ENCODE measurements around the gene FIZ1.

The FIZ1 gene

DNA sequence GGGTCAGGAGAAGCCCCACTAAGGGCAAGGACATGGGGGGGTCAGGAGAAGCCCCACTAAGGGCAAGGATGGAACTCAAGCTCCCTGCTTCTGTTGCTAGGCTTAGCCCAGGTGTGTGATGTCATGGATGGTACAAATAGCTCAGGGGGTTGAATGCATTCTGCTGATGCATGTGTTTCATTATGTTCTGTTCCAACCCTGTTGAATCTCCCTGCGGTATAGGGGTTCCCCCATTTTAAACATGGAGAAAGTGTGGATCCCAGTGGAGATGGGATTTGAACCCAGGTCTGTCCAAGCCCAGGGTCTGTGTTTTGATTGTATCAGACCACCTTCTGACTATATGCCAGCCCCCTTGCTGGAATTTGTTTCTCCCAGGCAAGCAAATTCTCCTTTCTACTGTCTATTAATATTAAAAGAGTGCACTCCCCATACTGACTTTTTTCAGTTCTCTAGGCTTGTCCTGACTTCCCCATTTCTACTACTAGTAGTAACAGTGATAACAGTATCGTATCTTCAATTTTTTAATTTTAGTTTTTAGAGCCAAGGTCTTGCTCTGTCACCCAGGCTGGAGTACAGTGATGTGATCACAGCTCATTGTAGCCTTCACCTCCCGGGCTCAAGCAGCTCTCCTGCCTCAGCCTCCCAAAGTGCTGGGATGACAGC is 12.8 kb upstream of the FIZ1 start:
- H3K4me3 ChIP-seq (ENCODE audit: low read depth, low read length): no peak overlapping the region
- no peak for TF ChIP-seq CTCF (IDR thresholded peaks at IDR 0.05; ENCODE audit: borderline replicate concordance, insufficient read depth, low read depth, low read length)

DNA sequence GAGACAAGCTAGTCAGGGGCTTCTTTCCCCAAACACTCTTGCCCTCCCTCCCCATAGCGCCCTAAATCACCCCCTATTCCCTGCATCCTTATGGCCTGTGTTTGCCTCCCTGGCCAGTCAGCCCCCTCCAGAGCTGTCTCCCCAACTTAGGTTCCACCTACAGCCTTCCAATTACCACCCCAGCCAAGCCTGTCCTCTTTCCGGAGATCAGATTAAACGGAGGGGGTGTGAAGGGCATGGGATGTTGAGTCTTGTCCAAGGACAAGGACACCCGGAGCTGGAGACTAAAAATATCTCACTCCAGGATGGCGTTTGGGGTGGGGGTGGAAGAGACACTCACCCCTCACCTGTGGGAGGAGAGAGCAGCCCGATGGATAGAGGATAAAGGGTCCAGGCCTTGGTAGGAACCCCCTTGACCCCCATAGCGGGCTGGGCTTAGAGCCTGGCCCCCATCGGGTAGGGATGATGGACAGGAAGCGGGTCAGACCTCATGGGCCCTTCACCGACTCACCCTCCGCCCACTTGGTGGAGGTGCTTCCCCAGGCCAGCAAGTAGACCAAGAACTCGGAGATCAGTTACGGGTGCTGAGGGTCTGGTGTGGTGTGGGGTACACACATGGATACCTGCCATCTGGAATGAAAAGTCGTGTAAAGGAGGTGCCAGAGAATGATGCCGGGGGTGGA is 12.1 kb upstream of the FIZ1 start:
- TF ChIP-seq CTCF (IDR thresholded peaks at IDR 0.05; ENCODE audit: borderline replicate concordance, insufficient read depth, low read depth, low read length): no peak
- no peak overlapping the region for H3K4me3 ChIP-seq (ENCODE audit: low read depth, low read length)

DNA sequence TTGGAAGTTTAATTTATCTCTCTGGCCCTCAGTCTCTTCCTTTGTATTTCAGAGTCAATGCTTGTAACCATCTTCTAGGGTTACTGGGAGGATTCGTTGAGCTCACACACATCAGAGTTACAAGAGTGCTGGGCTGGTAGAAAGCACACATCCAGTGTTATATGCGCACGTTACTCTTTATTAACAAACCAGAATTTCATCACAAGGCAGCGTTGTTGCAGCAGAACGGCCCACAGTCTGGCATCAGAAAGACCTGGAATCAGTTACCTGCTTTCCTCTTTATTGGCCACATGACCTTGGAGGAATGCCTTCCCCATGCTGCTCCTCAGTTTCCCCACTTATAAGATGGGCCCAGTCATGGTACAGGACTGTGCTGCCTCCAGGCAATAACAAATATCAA is 10.0 kb upstream of the FIZ1 start:
- no peak overlapping the region for H3K4me3 ChIP-seq (ENCODE audit: low read depth, low read length)
- TF ChIP-seq CTCF (IDR thresholded peaks at IDR 0.05; ENCODE audit: borderline replicate concordance, insufficient read depth, low read depth, low read length): no peak

DNA sequence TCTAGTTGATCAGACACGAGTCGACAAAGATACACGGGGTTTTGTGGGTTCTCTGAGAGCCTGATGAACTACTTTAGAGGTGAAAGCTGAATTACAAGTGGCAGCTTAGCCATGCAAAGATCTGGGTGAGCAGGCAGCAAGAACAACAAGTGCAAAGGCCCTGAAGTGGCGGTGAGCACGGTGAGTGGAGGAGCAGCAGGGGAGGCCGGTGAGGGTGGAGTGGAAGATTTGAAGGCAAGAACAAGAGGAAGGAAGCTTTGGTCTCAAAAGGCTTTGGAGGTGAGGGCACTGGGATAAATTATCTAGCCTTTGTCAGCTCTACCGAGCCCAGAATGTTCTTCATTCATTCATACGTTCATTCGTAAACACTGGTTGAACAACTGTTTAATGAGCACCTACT is 7.5 kb upstream of the FIZ1 start:
- no peak for TF ChIP-seq CTCF (IDR thresholded peaks at IDR 0.05; ENCODE audit: borderline replicate concordance, insufficient read depth, low read depth, low read length)
- peak overlapping the region; percentile 85 for H3K4me3 ChIP-seq (ENCODE audit: low read depth, low read length)

DNA sequence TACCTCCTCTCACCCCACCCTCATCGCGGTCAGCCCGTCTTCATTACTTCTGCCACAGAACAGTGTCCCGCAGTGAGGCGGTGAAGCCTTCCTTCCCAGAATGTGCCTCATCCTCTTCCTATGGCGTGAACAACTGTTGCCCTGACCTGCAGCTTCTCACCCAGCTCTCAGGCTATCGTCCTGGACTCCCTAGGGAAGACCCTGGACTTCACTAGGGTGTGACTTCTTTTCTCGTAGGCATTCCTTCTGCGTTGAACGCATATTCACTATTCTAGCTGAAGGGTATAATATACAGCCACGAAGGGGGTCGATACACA is 7.1 kb upstream of the FIZ1 start:
- TF ChIP-seq CTCF (IDR thresholded peaks at IDR 0.05; ENCODE audit: borderline replicate concordance, insufficient read depth, low read depth, low read length): no peak
- peak overlapping the region; percentile 85 for H3K4me3 ChIP-seq (ENCODE audit: low read depth, low read length)

GRCh38 chr19:55605637-55606470 is 6.5 kb upstream of the FIZ1 start, which contains the start of gene ZNF865:
ZNF865 (plus strand) TSS chr19:55605647; CDS start chr19:55613619, 7,972 bp downstream.
- H3K4me3 ChIP-seq (ENCODE audit: low read depth, low read length): peak within 1 kb of the TSS; percentile 85
- TF ChIP-seq CTCF (IDR thresholded peaks at IDR 0.05; ENCODE audit: borderline replicate concordance, insufficient read depth, low read depth, low read length): peak; percentile 84

Measured in GM12875 (cell line).